Stimulated activated CD4-positive, alpha-beta T cell treated with anti-CD3 and anti-CD28 coated beads, Interleukin-15, amount 100 ng/mL, for 1 hour (primary cell): ENCODE data around the gene STAM2.

Experiments
- DNase-seq, 2 donors: peaks; one replicate each; pipeline ENCODE4 v3.0.0-alpha.2; 2020; ENCODE audit warnings: low read depth in 1 of 2, low spot score in 1 of 2

STAM2 gene

DNA sequence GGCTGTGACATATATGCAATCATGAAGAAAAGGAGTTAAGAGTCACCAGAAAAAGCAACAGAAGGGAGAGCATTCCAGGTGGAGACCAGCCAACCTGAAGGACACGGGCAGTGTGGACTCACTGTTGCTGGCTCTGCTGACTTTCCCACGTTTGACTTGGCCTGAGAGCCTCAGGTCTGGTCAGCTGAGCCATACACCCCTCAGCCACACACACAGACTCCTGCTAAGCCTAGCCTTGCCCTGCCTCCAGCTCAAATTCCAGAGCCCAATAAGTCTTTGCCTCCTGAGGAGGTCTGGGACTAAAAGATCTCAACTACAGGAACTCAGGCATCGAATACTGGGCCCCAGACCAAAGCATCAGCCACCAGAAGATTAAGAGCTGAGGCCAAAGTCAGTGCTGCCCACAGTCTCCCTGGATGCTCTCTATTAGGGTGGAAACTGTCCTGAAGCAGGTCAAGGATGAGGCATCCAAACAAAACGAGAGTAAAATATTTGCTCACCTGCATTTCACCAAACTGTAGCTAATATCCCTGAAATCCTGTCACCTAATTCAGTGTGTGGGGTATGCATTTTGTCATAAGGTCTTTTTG lies 100.0 kb downstream of the STAM2 start:
- no peak for DNase-seq

DNA sequence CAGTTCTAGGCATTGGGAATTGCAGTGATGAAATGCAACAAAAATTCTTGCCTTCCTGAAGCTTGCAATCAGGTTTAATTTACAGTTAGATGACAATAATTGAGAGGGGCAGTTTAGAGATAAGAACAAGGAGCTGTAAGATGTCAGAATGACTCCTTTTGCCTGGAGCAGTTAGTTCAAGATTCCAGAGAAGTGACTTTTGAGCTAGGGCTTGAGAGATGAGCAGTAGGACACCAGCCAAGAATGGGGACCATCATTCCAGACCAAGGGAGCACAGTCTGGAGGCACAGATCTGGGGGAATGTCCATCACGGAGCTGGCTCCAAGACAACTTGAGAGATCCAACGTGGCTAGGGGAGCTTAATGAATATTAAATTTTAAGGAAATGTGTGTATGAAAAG lies 103.6 kb downstream of the STAM2 start:
- no peak for DNase-seq

DNA sequence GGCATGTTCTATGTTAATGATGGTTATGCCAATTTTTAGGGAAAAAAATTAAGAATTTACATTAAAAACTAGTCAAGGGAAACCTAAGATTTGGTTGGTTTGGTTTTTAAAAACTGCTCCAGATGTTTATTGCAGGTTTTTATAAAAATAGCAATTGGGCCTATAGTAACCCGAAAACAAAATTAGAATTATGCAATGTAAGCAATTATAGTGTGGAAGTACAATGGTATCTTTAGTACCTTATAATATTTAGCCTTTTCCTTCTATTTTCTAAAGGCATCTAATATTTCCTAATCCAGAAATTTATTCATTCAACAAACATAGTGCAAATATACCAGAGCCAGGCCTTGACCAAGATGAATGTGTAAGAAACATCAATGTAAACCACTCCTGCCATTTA lies 104.0 kb downstream of the STAM2 start:
- no peak for DNase-seq

DNA sequence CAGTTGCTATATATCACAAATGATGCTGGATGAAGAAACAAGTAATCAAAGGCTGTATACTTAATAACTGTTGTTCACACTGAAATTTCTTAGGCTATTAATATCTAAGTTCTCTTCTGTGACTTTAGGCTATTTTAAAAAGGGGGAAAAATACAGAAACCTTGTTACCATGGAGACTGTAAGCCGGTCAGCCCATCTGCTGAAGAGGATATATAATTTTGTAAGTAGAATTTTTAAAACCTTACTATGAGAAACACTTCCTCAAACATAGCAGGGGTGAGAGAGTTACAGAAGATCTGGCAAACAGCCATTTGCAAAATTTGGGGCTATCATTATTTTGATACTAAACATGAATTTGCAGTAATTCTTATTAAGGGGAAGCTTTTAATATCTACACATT lies 104.5 kb downstream of the STAM2 start:
- no peak for DNase-seq

DNA sequence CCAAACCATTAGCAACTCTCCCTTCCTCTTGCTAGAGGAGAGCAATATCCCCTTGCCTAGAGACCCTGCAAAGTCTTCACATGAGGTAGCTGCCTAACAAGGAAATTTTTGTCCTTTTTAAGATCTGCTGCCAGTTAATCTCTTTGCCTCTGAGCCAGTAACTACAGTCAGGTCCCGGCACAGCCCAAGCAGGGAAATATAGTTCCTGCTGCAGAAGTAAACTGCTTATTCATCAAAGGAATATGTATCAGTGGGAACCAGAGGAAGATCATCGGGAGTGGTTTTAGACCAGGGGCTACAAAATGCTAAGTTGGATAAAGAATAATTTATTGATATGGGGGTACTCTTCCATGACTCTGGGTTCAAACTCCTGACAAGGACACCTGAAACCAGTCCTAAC lies 107.3 kb downstream of the STAM2 start:
- no peak for DNase-seq

DNA sequence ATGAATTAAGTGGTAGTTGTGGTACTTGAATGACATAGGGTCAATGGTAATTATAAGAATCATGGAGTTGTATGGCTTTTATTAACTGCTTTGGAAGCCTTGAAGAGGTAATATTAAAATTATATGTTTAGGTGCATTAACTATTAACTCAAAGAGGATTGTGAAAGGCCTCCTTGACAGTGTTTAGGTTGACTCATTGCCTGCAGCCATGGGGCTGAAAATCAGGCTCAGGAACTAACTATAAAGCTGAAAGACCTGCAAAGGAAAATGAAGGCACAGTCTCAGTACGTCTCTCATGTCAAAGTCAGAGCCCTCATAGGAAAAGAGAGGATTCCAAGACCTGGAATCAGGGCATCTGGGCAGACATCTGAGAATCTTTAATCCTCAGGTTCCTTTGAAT lies 107.7 kb downstream of the STAM2 start:
- no peak for DNase-seq
